ENCODE measurements around the gene CMPK1. TPM values are rescaled to one million over a fixed set of nuclear protein-coding genes. Genes with fewer than 3 reads are reported as not detected.
A peak's percentile ranks its signal among the peaks of the same experiment; 100 is the strongest.
"Not testable (repeated sequence)": the region's sequence is repeated elsewhere in the genome, so short reads cannot be mapped to it uniquely, and the experiment has no call there.

Gene CMPK1
- total RNA-seq, 1 experiment from 2014 or later: 168 TPM

- DNase-seq (ENCODE audit: low read depth): no peak
Observed at GRCh38 chr1:47338249-47339077, 4.9 kb downstream of the CMPK1 start.

DNA sequence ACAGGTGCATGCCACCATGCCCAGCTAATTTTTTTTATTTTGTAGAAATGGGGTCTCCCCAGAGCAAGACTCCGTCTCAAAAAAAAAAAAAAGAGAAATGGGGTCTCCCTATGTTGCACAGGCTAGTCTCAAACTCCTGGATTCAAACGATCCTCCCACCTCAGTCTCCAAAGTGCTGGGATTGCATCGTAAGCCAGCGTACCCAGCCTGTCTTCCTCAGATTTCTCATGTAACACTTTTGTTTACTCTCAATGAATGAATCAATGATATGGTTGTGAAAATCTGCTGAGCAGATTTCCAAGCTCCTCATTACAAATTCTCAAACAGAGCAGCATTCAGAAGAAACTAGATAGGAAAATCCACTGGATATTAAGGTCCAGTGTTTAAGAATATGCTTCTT lies 6.6 kb downstream of the CMPK1 start:
- no peak for DNase-seq (ENCODE audit: low read depth)

GRCh38 chr1:47346979-47347378 lies 13.4 kb downstream of the CMPK1 start:
- DNase-seq (ENCODE audit: low read depth): not testable (repeated sequence)

- no peak for DNase-seq (ENCODE audit: low read depth)
Observed at GRCh38 chr1:47347735-47348134, 14.1 kb downstream of the CMPK1 start.

- DNase-seq (ENCODE audit: low read depth): no peak
Observed at GRCh38 chr1:47348246-47348645, 14.7 kb downstream of the CMPK1 start.

DNA sequence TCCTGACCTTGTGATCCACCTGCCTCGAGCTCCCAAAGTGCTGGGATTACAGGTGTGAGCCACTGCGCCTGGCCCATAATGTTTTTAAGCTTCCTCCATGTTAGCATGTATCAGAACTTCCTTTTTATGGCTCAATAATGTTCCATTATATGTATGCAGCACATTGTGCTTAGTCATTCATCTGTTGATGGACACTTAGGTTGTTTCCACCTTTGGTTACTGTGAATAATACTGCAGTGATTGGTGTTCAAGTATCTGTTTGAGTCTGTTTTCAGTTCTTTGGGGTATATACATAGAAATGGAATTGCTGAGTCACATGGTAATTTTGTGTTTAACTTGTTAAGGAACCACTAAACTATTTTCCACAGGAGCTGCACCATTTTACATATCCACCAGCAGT lies 17.7 kb downstream of the CMPK1 start:
- DNase-seq (ENCODE audit: low read depth): peak; percentile 11

DNA sequence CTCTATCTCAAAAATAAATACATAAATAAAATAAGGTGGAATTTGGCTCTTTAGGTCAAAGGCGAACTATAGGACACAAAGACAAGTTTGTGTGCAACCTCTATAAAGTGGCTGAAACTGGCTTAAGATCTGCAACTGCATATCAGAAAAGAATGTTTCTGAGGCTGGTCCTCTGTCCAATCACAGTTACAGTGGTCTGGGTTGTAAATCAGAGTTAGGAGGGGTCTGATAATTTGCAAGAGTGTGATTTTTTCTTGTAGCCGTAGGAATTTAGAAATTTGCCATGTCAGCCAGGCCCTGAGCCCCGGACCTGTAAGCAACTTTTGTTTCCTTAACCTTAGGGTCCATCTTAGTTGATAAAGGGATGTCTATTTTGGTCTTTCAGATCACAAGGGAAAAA lies 27.8 kb downstream of the CMPK1 start:
- DNase-seq (ENCODE audit: low read depth): no peak

- DNase-seq (ENCODE audit: low read depth): no peak
Observed at GRCh38 chr1:47362828-47363227, 29.2 kb downstream of the CMPK1 start.

DNA sequence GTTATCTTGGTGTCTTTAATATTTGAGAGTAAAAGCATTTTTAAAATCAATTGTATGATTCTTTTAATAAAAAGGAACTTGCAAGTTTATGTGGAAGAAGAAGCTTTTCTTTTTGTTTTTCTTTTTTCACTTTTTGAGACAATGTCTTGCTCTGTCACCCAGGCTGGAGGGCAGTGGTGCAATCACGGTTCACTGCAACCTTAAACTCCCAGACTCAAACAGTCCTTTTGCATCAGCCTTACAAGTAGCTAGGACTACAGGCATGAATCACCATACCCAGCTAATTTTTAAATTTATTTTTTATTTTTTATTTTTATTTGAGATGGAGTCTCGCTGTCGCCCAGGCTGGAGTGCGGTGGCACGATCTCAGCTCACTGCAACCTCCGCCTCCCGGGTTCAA lies 34.1 kb downstream of the CMPK1 start:
- DNase-seq (ENCODE audit: low read depth): no peak

DNA sequence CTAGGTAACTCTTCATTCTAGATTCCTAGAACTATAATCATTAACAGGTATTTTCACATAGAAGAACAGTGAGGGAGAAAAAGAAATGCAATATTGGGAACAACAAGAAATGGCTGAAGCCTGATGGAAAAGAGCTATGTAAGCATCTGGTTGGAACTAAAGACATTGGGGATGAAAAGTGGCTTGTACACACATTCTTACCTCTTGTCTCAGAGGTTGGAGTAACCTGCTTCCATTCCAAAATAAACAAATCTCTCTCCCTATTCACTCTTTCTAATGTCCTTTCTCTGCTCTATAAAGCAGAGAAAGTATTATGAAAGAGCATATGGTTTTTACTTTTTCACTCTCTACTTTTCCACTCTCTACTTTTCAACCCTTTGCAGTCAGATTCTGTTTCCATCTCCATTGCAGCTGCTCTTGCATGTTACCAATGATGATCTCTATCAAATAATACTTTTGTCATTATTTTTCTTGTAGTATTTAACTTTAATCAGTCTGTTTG lies 37.5 kb downstream of the CMPK1 start:
- DNase-seq (ENCODE audit: low read depth): no peak

DNA sequence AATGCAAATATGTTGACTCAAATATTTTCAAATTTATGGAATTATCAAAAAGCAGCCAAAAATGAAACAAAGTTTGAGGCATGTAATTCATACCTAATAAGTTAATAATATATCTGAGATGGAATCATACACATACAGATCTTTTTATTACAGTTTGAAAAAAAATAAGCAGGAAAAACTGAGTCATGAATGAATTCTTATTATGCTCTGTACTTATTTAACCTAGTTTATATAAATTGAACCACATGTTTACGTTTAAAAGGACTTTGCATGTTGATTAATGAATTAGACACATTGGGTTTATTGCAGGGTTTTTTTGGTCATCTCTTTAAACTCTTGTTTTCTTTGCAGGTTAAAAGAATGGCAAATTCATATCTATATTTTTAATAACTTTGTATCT lies 40.9 kb downstream of the CMPK1 start:
- DNase-seq (ENCODE audit: low read depth): no peak

DNA sequence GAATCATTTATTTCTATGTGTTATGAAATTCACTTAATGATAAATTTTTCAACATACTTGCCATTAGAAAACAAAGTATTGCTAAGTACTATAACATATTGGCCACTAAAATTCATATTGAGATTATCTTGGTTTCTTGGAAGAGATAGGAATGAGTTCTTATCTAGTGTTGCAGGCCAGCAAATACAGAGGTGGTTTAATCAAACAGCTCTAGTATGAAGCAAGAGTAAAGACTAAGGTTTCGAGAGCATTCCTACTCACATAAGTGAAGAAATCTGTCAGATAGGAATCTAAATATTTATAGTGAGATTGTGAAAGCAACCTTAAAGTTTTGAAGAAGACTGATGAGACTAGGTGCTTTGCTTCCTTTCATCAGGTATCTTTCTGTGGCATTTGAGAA lies 44.6 kb downstream of the CMPK1 start:
- no peak for DNase-seq (ENCODE audit: low read depth)

- no peak for DNase-seq (ENCODE audit: low read depth)
Observed at GRCh38 chr1:47380699-47381098, 47.1 kb downstream of the CMPK1 start.

GRCh38 chr1:47382399-47382983 lies 48.9 kb downstream of the CMPK1 start:
- no peak for DNase-seq (ENCODE audit: low read depth)

DNA sequence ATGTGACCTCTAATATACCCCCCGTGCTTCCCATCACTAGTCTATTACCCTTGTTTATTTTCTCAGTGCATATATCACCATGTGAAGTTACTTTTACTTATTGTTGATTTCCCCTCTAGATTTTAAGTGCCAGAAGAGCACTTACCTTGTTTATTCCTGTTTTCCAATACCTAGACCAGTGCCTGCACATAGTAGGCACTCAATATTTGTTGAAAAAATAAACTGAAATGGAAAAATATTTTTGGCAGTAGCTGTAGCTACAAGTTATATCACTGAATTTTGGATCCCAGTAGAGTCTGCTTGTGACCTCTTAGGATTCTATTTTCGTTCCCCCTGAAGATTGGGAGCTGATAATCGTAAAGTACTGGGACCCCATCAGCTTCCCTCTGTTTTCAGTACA lies 50.5 kb downstream of the CMPK1 start:
- no peak for DNase-seq (ENCODE audit: low read depth)

- DNase-seq (ENCODE audit: low read depth): no peak
Observed at GRCh38 chr1:47385020-47385419, 51.4 kb downstream of the CMPK1 start.

- no peak for DNase-seq (ENCODE audit: low read depth)
Observed at GRCh38 chr1:47386268-47386667, 52.7 kb downstream of the CMPK1 start.

DNA sequence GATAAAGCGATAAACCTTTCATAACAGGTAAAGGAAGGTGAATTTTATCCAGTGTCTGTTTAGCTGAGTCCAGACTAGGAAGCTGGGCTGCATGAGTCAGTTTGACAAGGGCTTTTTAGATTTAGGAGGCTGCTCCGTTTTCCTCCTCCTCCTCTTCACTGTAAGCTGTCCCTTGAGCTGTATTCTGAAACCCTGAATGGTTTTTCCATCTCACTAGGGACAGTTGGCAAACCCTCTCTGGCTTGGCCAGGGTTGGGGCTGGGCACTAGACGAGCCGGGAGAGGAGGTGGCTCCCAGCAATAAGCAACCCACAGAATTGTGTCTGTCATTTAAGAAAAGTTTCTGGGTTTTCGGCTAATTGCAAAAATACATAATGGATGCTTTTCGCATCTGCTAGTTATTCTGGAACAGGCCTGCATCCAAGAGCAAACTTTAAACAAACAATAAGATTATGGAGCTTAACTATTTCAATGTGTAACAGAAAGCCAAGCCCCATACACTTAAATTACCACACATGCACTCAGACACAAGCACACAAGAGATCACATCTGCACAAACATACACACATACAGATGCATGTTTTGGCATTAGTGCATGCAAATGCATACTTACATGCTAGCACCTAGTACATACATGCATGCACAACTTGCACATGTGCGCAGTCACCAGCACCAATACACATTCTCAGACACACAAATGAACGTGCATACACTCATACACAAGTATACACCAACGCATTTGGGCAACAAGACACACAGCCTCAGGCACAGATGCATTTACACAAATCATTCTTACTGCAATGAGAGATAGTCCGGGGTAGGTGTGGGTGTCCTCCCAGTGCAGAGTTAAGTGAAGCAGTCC lies 54.7 kb downstream of the CMPK1 start:
- no peak for DNase-seq (ENCODE audit: low read depth)

DNA sequence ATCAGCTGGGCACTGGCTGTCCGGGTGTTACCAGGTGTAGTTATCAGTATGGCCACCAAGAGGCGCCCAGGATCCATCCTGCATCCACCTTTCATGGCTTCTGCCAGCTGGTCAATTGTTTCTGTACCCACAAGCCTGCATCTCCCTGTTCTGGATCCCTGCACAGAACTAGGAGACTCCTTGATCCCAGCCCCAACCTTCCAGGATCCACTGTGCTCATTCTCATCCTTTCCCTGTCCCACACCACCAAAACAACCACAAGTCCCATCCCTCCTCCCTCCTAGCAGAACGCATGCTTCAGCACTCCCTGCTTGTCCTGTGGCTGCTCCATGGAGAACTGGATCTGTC lies 55.3 kb downstream of the CMPK1 start:
- peak; percentile 52 for DNase-seq (ENCODE audit: low read depth)

GRCh38 chr1:47389731-47390130 lies 56.1 kb downstream of the CMPK1 start:
- DNase-seq (ENCODE audit: low read depth): no peak

DNA sequence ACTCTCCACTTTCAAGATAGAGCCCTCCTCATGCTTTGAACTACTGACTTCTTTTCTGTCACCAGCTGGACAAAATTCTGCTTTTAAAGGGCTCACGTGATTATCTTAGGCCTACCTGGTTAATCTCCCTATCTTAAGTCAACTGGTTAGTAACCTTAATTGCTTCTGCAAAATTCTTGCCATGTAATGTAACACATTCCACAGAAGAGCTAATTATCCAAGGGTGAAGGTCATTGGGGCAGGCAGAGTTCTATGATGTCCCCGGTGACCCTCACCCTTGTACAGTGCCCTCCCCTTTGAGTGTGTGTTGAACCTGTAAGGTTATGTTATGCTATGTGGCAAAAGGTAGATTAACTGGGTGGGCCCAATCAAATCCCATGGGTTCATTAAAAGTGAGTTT lies 57.3 kb downstream of the CMPK1 start:
- DNase-seq (ENCODE audit: low read depth): no peak

DNA sequence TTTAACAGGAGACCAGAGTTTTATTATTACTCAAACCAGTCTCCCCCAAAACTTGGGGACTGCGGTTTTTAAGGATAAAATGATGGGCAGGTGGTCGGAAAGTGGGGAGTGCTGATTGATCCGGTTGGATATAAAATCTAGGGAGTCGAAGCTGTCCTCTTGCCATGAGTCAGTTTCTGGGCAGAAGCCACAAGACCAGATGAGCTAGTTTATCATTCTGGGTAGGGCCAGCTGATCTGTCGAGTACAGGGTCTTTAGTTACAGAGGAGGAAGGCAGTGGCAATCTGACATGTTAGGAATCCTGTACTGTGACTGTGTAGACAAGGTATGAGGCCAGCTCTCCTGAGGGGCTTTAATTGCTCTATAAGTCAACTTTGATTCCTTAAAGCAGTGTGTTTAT lies 59.6 kb downstream of the CMPK1 start:
- DNase-seq (ENCODE audit: low read depth): peak; percentile 9

DNA sequence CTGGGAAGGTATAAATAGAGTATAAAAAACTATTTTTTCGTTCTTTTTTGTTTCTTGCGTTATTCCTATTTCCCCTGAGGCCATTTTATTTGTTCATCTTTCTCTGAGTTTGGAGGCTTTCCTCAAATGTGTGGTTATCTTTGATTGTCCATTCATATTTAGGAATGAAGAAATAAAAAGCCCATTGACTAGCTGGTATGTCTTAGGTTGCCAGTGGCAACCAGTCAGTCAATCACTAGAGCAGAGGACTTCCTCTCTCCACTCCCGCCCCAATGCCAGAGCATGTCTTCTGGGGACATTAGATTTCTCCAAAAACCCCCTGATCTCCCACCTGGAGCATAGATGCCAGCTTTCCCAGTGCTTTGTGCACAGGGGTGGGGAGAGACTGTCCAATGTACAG lies 61.8 kb downstream of the CMPK1 start:
- DNase-seq (ENCODE audit: low read depth): peak; percentile 43

Data from RPMI7951 (cell line).